NCI-H2107 (cell line): ENCODE results near the gene EHMT1.
"Not testable (repeated sequence)": the region's sequence is repeated elsewhere in the genome, so short reads cannot be mapped to it uniquely, and the experiment has no call there.

Experiments
- DNase-seq: peaks from one replicate; lab custom pipeline; 2025; lab: John Stamatoyannopoulos, UW

EHMT1 gene

GRCh38 chr9:137694962-137695875 lies 76.4 kb downstream of the EHMT1 start:
- DNase-seq, result no peak

- no peak for DNase-seq
Measured at GRCh38 chr9:137696136-137696925, 77.5 kb downstream of the EHMT1 start.

- no peak for DNase-seq
Measured at GRCh38 chr9:137697193-137697592, 78.4 kb downstream of the EHMT1 start.

GRCh38 chr9:137697832-137698231 lies 79.0 kb downstream of the EHMT1 start:
- DNase-seq, result no peak

GRCh38 chr9:137700911-137701310 lies 82.1 kb downstream of the EHMT1 start:
- no peak for DNase-seq

GRCh38 chr9:137702615-137703379 lies 84.0 kb downstream of the EHMT1 start:
- DNase-seq, result no peak

- no peak for DNase-seq
Measured at GRCh38 chr9:137703842-137704508, 85.2 kb downstream of the EHMT1 start.

GRCh38 chr9:137705443-137705863 lies 86.6 kb downstream of the EHMT1 start:
- no peak for DNase-seq

- no peak for DNase-seq
Measured at GRCh38 chr9:137705906-137706305, 87.1 kb downstream of the EHMT1 start.

- DNase-seq, result no peak
Measured at GRCh38 chr9:137707361-137707760, 88.6 kb downstream of the EHMT1 start.

GRCh38 chr9:137708590-137709284 lies 89.9 kb downstream of the EHMT1 start:
- DNase-seq, result no peak

GRCh38 chr9:137709411-137710101 lies 90.8 kb downstream of the EHMT1 start:
- no peak for DNase-seq

- DNase-seq, result no peak
Measured at GRCh38 chr9:137710704-137711103, 91.9 kb downstream of the EHMT1 start.

GRCh38 chr9:137711678-137712105 lies 92.9 kb downstream of the EHMT1 start:
- no peak for DNase-seq

- DNase-seq, result no peak
Measured at GRCh38 chr9:137715321-137715720, 96.5 kb downstream of the EHMT1 start.

- DNase-seq, result not testable (repeated sequence)
Measured at GRCh38 chr9:137715866-137716693, 97.3 kb downstream of the EHMT1 start.

- DNase-seq, result no peak
Measured at GRCh38 chr9:137716694-137717287, 98.0 kb downstream of the EHMT1 start.

- DNase-seq, result no peak
Measured at GRCh38 chr9:137717776-137718327, 99.0 kb downstream of the EHMT1 start.

GRCh38 chr9:137719194-137719593 lies 100.4 kb downstream of the EHMT1 start:
- no peak for DNase-seq
